CD1c-positive myeloid dendritic cell (primary cell): Measurements from ENCODE around the gene PTPN20.

Experiments
- DNase-seq: peaks from one replicate; pipeline ENCODE4 v3.0.0-alpha.2; 2016; ENCODE audit errors: extremely low spot score

Gene PTPN20

DNA sequence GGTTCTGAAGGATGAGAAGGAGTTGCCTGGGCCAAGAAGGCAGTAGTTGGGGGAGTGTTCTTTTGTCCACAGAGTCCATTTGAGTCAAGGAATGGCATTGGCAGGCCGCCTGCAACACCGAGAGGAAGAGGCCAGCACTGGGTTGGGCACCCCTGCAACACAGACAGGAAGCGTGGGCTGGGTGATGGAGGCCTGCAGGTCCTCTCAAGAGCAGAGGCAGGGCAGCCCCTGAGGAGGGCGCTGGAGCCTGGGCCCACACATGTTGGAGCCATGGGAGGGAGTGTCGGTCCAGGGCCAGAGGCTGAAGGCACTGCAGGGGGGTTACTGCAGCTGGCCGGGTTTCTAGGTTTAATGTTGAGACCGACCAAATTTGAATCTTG, 137.3 kb downstream of the PTPN20 start:
- no peak for DNase-seq

DNA sequence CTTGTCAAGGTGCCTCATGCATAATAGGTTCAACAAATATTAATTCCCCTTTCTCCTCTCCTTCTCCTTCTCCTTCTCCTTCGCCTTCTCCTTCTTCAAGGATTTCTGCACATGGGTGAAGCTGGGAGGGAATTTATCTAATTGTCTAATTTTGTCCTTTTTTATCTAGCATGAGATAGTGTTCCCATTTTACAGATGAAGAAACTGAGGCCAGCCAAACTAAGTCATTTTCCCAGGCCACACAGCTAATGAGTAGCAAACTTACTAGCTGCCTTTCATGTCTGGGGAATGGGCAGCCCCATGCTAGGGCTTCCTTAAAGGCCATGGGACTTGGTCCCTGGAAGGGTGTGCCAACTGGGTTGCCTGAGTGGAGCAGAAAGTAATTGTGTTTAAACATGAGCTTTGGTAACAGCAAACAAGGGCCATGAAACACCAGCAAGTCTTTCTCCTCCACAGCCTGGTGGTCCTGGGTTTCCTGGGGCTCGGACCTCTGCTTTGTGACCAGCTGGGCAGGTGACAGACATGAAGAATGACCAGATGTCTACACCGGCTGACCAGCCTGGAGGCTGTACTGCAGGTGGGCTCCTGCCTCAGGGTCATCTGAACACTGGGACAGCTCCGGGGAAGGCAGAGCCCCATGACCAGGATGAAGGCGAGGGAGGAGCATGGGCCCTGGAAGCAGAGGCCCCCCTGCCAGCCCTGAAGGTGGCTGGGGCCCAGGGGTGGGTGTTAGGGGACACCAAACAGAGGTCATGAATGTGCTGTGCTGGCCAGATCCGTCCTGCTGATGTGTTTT, 138.0 kb downstream of the PTPN20 start:
- no peak for DNase-seq

DNA sequence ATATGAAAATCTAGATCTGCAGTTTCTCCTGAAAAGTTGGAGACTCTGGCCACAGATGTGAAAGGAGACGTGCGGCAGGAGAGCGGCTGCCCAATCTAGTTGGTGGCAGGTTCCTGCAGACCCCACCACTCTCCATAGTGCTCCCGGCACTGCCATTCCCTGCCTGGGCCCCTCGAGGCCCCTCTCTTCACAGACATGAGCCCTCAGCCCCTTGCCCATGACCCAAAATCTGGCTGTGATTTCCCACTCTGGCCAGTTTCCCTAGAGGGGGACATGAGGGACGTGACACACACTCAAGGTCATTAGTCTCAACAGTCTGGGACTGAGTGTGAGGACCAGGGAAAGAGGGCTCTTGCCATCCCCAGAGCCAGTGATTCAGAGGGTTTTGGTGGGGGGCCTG, 138.7 kb downstream of the PTPN20 start:
- DNase-seq, result no peak

DNA sequence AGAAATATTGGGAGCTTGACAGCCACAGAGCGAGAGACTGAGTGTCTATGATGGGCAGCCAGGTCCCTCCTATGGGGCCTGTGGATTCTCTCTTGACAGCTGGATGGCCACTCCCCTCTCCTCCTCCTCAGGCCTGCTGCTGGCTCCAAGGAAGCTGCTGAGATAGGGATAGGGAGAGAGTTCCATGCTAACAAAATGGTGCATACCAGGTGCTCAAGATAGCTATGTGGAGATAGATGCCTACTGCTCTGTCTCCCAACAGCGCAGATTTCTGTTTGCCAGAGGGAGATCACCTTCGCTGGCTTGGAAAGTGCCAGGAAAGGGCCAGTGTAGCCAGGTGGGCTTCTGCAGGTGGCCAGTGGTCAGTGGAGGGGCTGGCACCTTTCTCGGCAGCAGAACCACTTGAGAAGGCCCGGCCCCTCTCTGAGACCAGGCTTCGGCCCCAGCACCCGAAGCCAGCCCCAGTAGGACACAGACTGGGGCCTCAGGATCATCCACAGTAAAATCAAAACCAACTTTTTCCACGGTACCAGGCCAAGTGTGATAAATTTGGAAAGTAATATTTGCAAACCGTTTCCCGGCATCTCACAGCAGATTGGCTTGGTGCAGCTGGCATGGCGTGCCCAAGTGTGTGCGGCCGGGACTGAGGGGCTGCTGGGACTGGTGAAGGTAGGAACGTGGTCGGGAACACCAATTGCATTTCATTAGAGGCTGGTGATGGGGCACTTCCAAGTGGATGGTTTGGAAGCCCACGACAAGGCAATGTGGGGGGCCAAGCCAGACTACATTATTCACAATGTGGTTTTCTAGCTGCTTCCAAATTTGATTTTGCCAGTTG, 139.6 kb downstream of the PTPN20 start:
- no peak for DNase-seq

DNA sequence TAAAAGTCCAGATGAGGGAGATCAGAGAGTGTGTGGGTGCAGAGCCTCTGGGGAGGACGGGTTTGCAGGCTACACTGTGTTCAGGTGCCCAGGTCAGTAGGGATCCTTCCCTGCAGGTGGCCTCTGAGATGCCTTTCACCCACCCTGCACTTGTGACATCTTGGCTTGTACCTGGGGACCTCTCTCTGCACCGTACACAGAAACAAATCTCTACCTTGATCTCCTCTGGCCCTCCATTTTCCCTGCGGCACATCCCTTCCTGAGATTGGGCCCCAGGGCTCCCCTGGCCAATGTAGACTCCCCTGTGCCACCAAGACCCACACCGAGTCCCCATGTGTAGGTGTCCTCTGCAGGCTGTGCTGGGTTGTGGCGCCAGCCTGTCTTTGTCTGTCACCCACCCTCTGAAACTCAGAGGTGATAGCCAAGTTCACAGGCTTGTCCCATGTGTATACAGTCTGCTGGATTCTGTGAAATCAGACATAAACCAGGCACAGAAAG, 140.6 kb downstream of the PTPN20 start:
- no peak for DNase-seq
